Ovary (tissue), 3 donors: ENCODE data around the gene CTNNA3.

ENCODE experiments used
- CTCF ChIP-seq, 3 donors: fragments of 450-650 bp in 2 of 3; fragments of 200-600 bp in 1 of 3; IDR thresholded peaks; one replicate each; pipeline versions ENCODE4 v1.5.1 to v1.8.0; 2016 to 2022; ENCODE audit warnings: antibody characterized with exemption in 3 of 3, mild to moderate bottlenecking in 1 of 3
- EP300 ChIP-seq: sonication (generic); formaldehyde crosslinking; IDR thresholded peaks from one replicate; pipeline ENCODE4 v1.6.1; 2017; ENCODE audit warnings: antibody characterized with exemption
- donor health status: DM: no; HTN: no; CAD: no.

- TF ChIP-seq EP300 (no peak), CTCF (IDR thresholded peaks at IDR 0.05) (no peak)
Observed at GRCh38 chr10:66223656-66224055, 1472.3 kb downstream of the CTNNA3 start.
